Body of pancreas (tissue), 4 donors: ENCODE measurements around the gene BICRA. TPM values are rescaled to one million over a fixed set of nuclear protein-coding genes. Genes with fewer than 3 reads are reported as not detected.
"Not testable (repeated sequence)": the region's sequence is repeated elsewhere in the genome, so short reads cannot be mapped to it uniquely, and the experiment has no call there.

ENCODE experiments used
- ATAC-seq: fragments of 150-250 bp; one replicate; pipeline ENCODE4 v1.9.1; 2016
- DNase-seq, 4 donors: peaks; one replicate each; pipeline ENCODE4 v3.0.0-alpha.2; 2019
- H3K27ac ChIP-seq, 4 donors: fragments of 200-600 bp; sonication (generic); 1 replicate in 3 of 4; 2 replicates in 1 of 4; pipeline versions ENCODE4 v1.5.1 to v1.6.1; 2016 to 2019; ENCODE audit warnings: mild to moderate bottlenecking in 1 of 4, mixed read lengths in 1 of 4, moderate library complexity in 1 of 4
- H3K27me3 ChIP-seq, 2 donors: fragments of 200-600 bp; sonication (generic); one replicate each; pipeline ENCODE4 v1.6.0; 2016; ENCODE audit warnings: mild to moderate bottlenecking in 1 of 2
- H3K36me3 ChIP-seq, 2 donors: fragments of 200-600 bp; sonication (generic); replicated peaks in 1 of 2; 2 replicates each; pipeline ENCODE4 v1.5.1; 2016; ENCODE audit warnings: low read depth in 2 of 2; ENCODE audit not compliant: insufficient read depth in 1 of 2
- H3K4me1 ChIP-seq: fragments of 200-600 bp; sonication (generic); one replicate; pipeline ENCODE4 v1.6.0; 2016
- H3K4me3 ChIP-seq, 2 donors: fragments of 200-600 bp; sonication (generic); 1 replicate in 1 of 2; 2 replicates in 1 of 2; pipeline ENCODE4 v1.5.1; 2016 to 2019
- H3K9me3 ChIP-seq, 3 donors: fragments of 200-600 bp; sonication (generic); 1 replicate in 2 of 3; 2 replicates in 1 of 3; pipeline ENCODE4 v1.5.1; 2016
- CTCF ChIP-seq, 7 experiments: fragments of 450-650 bp in 4 of 7; fragments of 200-600 bp in 3 of 7; sonication (generic) in 3 of 7; IDR thresholded peaks; one replicate each; pipeline ENCODE4 v1.5.1; 2016 to 2019; ENCODE audit warnings: antibody characterized with exemption in 7 of 7
- POLR2A ChIP-seq, 3 donors: fragments of 450-650 bp; IDR thresholded peaks; one replicate each; pipeline ENCODE4 v1.6.1; 2016; ENCODE audit warnings: antibody characterized with exemption in 3 of 3, mild to moderate bottlenecking in 2 of 3
- WGBS, 2 donors: methylation state at CpG; one replicate each; pipeline ENCODE4 v1.1.5; 2017; 5-methylcytosine and 5-hydroxymethylcytosine counted together
- intact Hi-C: fragments of 100-400 bp; cut with DNase I; formaldehyde crosslinking; loops from one replicate; pipeline ENCODE4 v1.15.1; 2023
- total RNA-seq, 2 donors: library from RNA; depleted of rRNA; stranded (reverse); fragments of >200 nt; gene quantifications; one replicate each; pipeline ENCODE4 v1.1.0, GENCODE V29; 2016

BICRA gene
- total RNA-seq, 2 donors from 2014 or later = 2.6 to 26.4 TPM

GRCh38 chr19:47663435-47663910, 54.5 kb downstream of the BICRA start:
- Histone ChIP-seq H3K4me3 (no peak overlapping the region), H3K27me3 (no peaks in the 10 kb centered on the region), H3K4me1 (peaks cover 23% of the 10 kb centered on the region), H3K36me3 (no peaks in the 10 kb centered on the region), H3K27ac (peak overlapping the region in 3 of 4 donors; percentile 46 to 77 (median 71)), H3K9me3 (no peaks in the 10 kb centered on the region)
- no peak for TF ChIP-seq POLR2A (IDR thresholded peaks at IDR 0.05)
- no peak for TF ChIP-seq CTCF (IDR thresholded peaks at IDR 0.05)
- 57 to 61% methylated on average over 3 of the region's 3 CpGs for WGBS, 2 donors
- DNase-seq (no peak), ATAC-seq (peak; percentile 15)
- intact Hi-C loops = no loop called here

- no peak overlapping the region for H3K4me3 ChIP-seq
- TF ChIP-seq CTCF (IDR thresholded peaks at IDR 0.05) (no peak), POLR2A (IDR thresholded peaks at IDR 0.05) (no peak)
- H3K9me3 ChIP-seq = no peaks in the 10 kb centered on the region
- H3K27me3 ChIP-seq = no peaks in the 10 kb centered on the region
- H3K4me1 ChIP-seq = peaks cover 23% of the 10 kb centered on the region
- 51 to 60% methylated on average over 13 to 24 of the region's 24 CpGs for WGBS, 2 donors
- no peaks in the 10 kb centered on the region for H3K36me3 ChIP-seq
- DNase-seq = peak; percentile 48 to 85 (median 56)
- ATAC-seq = peak; percentile 76
- peak overlapping the region; percentile 14 to 77 (median 58) for H3K27ac ChIP-seq
- intact Hi-C loops = no loop called here
These were observed 55.2 kb downstream of the BICRA start for GRCh38 chr19:47663911-47664771.

GRCh38 chr19:47668556-47668955, 59.6 kb downstream of the BICRA start:
- ATAC-seq = not testable (repeated sequence)

GRCh38 chr19:47670736-47671135, 61.8 kb downstream of the BICRA start:
- H3K9me3 ChIP-seq = no peaks in the 10 kb centered on the region
- no peak for ATAC-seq

More at GRCh38 chr19:47668556-47668955, 59.6 kb downstream of the BICRA start:
- H3K4me1 ChIP-seq = peaks cover 11% of the 10 kb centered on the region
- WGBS, 2 donors = 89 to 90% methylated on average over 13 of the region's 13 CpGs
- H3K27me3 ChIP-seq, intact Hi-C loops, H3K9me3 ChIP-seq, H3K36me3 ChIP-seq, DNase-seq, H3K27ac ChIP-seq, H3K4me3 ChIP-seq: not testable (repeated sequence)

More at GRCh38 chr19:47670736-47671135, 61.8 kb downstream of the BICRA start:
- 92 to 100% methylated on average over 5 to 8 of the region's 8 CpGs for WGBS, 2 donors
- intact Hi-C loops = no loop called here
- Histone ChIP-seq H3K4me1 (no peaks in the 10 kb centered on the region), H3K27me3 (no peaks in the 10 kb centered on the region), H3K27ac (no peak overlapping the region), H3K36me3 (no peaks in the 10 kb centered on the region), H3K4me3 (no peak overlapping the region)
- no peak for DNase-seq
- TF ChIP-seq CTCF (IDR thresholded peaks at IDR 0.05) (no peak), POLR2A (IDR thresholded peaks at IDR 0.05) (no peak)
